Stomach (tissue), 9 donors: Measurements from ENCODE around the gene BBLN. TPM values are rescaled to one million over a fixed set of nuclear protein-coding genes. Genes with fewer than 3 reads are reported as not detected.
A peak's percentile ranks its signal among the peaks of the same experiment; 100 is the strongest.

Experiments
- DNase-seq, 2 donors: peaks; one replicate each; pipeline versions ENCODE4 v3.0.0 to v3.0.0-alpha.2; 2013 to 2019
- H3K27ac ChIP-seq, 5 donors: fragments of 200-600 bp in 4 of 5; sonication (generic) in 4 of 5; one replicate each; pipeline ENCODE4 v1.5.1; 2013 to 2019; ENCODE audit warnings: mild to moderate bottlenecking in 1 of 5, moderate library complexity in 1 of 5
- H3K27me3 ChIP-seq, 3 donors: fragments of 200-600 bp; sonication (generic); one replicate each; pipeline ENCODE4 v1.5.1; 2017 to 2019; ENCODE audit warnings: mixed run types in 1 of 3
- H3K36me3 ChIP-seq, 4 donors: fragments of 200-600 bp; sonication (generic); 1 replicate in 3 of 4; 2 replicates in 1 of 4; pipeline ENCODE4 v1.5.1; 2016 to 2019
- H3K4me1 ChIP-seq, 4 donors: fragments of 200-600 bp; sonication (generic); one replicate each; pipeline ENCODE4 v1.5.1; 2016 to 2019
- H3K4me3 ChIP-seq, 4 donors: fragments of 200-600 bp; sonication (generic) in 3 of 4; one replicate each; pipeline ENCODE4 v1.5.1; 2016 to 2019; ENCODE audit warnings: mild to moderate bottlenecking in 1 of 4
- H3K9me3 ChIP-seq, 4 donors: fragments of 200-600 bp; sonication (generic); one replicate each; pipeline ENCODE4 v1.5.1; 2016 to 2019
- CTCF ChIP-seq, 7 experiments: fragments of 450-650 bp in 4 of 7; fragments of 200-600 bp in 3 of 7; sonication (generic) in 3 of 7; IDR thresholded peaks; one replicate each; pipeline ENCODE4 v1.5.1; 2016 to 2019; ENCODE audit warnings: antibody characterized with exemption in 7 of 7, control low read depth in 2 of 7, mild to moderate bottlenecking in 1 of 7
- EP300 ChIP-seq: sonication (generic); formaldehyde crosslinking; IDR thresholded peaks from one replicate; pipeline ENCODE4 v1.6.1; 2017; ENCODE audit warnings: antibody characterized with exemption
- POLR2A ChIP-seq, 4 donors: fragments of 450-650 bp; IDR thresholded peaks; one replicate each; pipeline ENCODE4 v1.6.1; 2016; ENCODE audit warnings: antibody characterized with exemption in 4 of 4, control low read depth in 2 of 4, mild to moderate bottlenecking in 1 of 4, moderate library complexity in 1 of 4
- POLR2AphosphoS5 ChIP-seq, 3 donors: sonication (generic); formaldehyde crosslinking; IDR thresholded peaks; one replicate each; pipeline ENCODE4 v1.6.1; 2016; ENCODE audit warnings: antibody characterized with exemption in 3 of 3
- WGBS, 5 donors: extraction: QIAGEN DNeasy Blood & Tissue Kit in 3 of 5; methylation state at CpG; one replicate each; pipeline versions ENCODE4 v1.1.5 to v1.1.7; 2013 to 2018; 5-methylcytosine and 5-hydroxymethylcytosine counted together
- intact Hi-C: fragments of 100-400 bp; cut with DNase I; formaldehyde crosslinking; loops from one replicate; pipeline ENCODE4 v1.15.1; 2023; ENCODE audit warnings: low total_unique reads
- polyA plus RNA-seq, 3 donors: library from polyadenylated mRNA; stranded (reverse); fragments of 200-250 nt; gene quantifications; one replicate each; pipeline ENCODE4 v1.2.3, GENCODE V29; 2013
- total RNA-seq, 5 donors: library from RNA; depleted of rRNA; stranded (reverse); fragments of >200 nt; gene quantifications; one replicate each; pipeline versions ENCODE4 v1.1.0 to v1.2.3, GENCODE V29; 2014 to 2016
- donor health status: healthy with polysubstance abuse.
- donor health status: Bipolar disorder and iron deficiency.
- donor health status: healthy.

Gene BBLN
- total and polyA plus RNA-seq, 8 donors, result 17.8 to 193 (median 147) TPM; not detected in 1

- peaks cover 13 to 37% (median 32%) of the 10 kb centered on the region in 4 donors for H3K4me1 ChIP-seq
- peak overlapping the region in 4 of 5 donors; percentile 10 to 97 (median 92) for H3K27ac ChIP-seq
- WGBS, 5 donors, result 9 to 16% (median 10%) methylated on average over 19 to 27 of the region's 27 CpGs
- DNase-seq, result peak; percentile 96 to 97
- TF ChIP-seq CTCF (IDR thresholded peaks at IDR 0.05) (peak in 6 of 7 experiments; percentile 96 to 100 (median 100)), EP300 (no peak), POLR2A (IDR thresholded peaks at IDR 0.05) (no peak), POLR2AphosphoS5 (IDR thresholded peaks at IDR 0.05) (peak; percentile 47 to 91 (median 61))
- H3K36me3 ChIP-seq, result peaks cover 21 to 54% (median 44%) of the 10 kb centered on the region in 4 donors
- H3K9me3 ChIP-seq, result no peaks in the 10 kb centered on the region
- intact Hi-C loops, result no loop called here
- H3K27me3 ChIP-seq, result no peaks in the 10 kb centered on the region
- H3K4me3 ChIP-seq, result no peak overlapping the region
Observed at GRCh38 chr9:128117613-128118471, 42.2 kb upstream of the BBLN start.

- TF ChIP-seq EP300 (no peak), POLR2A (IDR thresholded peaks at IDR 0.05) (no peak), CTCF (IDR thresholded peaks at IDR 0.05) (no peak), POLR2AphosphoS5 (IDR thresholded peaks at IDR 0.05) (no peak)
- 41 to 64% (median 50%) methylated on average over 3 of the region's 3 CpGs for WGBS, 5 donors
- DNase-seq, result no peak
Observed at GRCh38 chr9:128118472-128118857, 41.6 kb upstream of the BBLN start.

DNA sequence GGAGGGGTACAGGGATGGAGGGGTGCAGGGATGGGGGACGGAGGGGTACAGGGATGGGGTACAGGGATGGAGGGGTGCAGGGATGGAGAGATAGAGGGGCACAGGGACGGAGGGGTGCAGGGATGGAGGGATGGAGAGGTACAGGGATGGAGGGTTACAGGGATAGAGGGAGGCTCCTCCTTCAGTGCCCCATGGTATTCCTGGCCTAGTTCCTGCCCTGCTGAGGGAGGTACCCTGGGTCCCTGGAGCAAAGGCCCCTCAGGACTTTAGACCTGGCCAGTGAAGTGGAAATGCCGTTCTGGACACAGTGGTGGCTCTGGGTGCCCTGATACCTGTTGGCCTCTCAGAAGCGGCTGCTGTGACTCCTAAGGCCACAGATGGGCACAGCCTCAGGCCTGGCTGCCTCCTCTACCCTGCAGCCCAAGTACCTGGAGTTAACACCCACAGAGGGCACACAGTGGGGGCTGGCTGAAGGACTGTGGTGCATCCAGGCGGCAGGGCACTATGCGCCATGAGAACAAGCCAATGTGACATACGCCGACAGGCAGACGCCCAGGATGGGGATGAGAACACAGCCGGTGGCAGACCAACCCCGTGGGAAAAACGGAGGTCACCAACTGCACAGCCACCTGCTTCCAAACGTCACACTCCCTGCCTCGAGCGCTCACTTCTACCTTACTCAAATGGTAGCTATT is 40.9 kb upstream of the BBLN start:
- TF ChIP-seq CTCF (IDR thresholded peaks at IDR 0.05) (no peak), POLR2AphosphoS5 (IDR thresholded peaks at IDR 0.05) (no peak), EP300 (no peak), POLR2A (IDR thresholded peaks at IDR 0.05) (no peak)
- Histone ChIP-seq H3K27ac (no peak overlapping the region), H3K4me1 (peaks cover 9 to 32% (median 31%) of the 10 kb centered on the region in 4 donors), H3K27me3 (no peaks in the 10 kb centered on the region), H3K4me3 (no peak overlapping the region), H3K9me3 (no peaks in the 10 kb centered on the region), H3K36me3 (peaks cover 34 to 57% (median 46%) of the 10 kb centered on the region in 4 donors)
- WGBS, 5 donors, result 68 to 78% (median 74%) methylated on average over 14 to 15 of the region's 15 CpGs
- intact Hi-C loops, result no loop called here
- peak in 1 of 2 donors; percentile 25 for DNase-seq

More at GRCh38 chr9:128118472-128118857, 41.6 kb upstream of the BBLN start:
- no peaks in the 10 kb centered on the region for H3K9me3 ChIP-seq
- no peaks in the 10 kb centered on the region for H3K27me3 ChIP-seq
- peaks cover 13 to 33% (median 32%) of the 10 kb centered on the region in 4 donors for H3K4me1 ChIP-seq
- no peak overlapping the region for H3K4me3 ChIP-seq
- peaks cover 27 to 57% (median 46%) of the 10 kb centered on the region in 4 donors for H3K36me3 ChIP-seq
- no peak overlapping the region for H3K27ac ChIP-seq
- intact Hi-C loops, result no loop called here

DNA sequence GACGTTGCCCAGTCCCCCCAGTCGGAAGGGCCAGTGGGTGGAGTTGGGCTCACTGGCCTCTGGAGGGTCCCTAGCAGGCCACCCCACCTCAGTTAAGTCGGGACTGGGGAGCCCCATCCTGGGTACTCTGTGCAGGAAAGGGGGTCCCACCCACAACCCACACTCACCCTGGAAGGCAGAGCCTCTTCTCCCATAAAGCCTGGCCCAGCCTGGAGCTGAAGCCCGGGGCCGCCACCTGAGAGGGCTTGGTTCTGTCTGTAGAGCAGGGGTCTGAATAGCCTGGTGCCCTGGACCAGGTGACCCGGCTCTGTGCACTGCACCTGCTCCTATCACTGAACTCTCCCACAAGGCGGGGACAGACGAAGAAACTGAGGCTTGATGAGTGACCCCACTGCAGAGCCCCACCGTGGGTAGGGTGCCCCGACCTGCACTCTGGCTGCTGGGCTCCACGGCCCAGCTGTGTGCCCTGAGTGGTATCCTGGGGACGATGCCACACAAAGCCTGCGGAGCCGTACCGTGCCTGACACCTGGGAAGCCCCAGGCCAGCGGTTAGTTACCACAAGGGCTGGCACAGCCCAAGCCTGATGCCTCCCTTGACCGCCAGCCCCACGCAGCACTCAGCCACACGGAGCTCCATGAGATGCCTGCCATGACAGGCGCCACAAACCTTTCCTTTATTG is 39.9 kb upstream of the BBLN start:
- DNase-seq, result peak in 1 of 2 donors; percentile 17
- peaks cover 10 to 40% (median 36%) of the 10 kb centered on the region in 4 donors for H3K4me1 ChIP-seq
- peaks cover 36 to 58% (median 53%) of the 10 kb centered on the region in 4 donors for H3K36me3 ChIP-seq
- no peaks in the 10 kb centered on the region for H3K9me3 ChIP-seq
- H3K27me3 ChIP-seq, result no peaks in the 10 kb centered on the region
- H3K4me3 ChIP-seq, result no peak overlapping the region
- intact Hi-C loops, result no loop called here
- H3K27ac ChIP-seq, result no peak overlapping the region
- WGBS, 5 donors, result 79 to 88% (median 81%) methylated on average over 12 to 20 of the region's 20 CpGs
- TF ChIP-seq POLR2A (IDR thresholded peaks at IDR 0.05) (no peak), CTCF (IDR thresholded peaks at IDR 0.05) (no peak)
